GM12878 (cell line): Measurements from ENCODE around the gene KCND2. TPM values are rescaled to one million over a fixed set of nuclear protein-coding genes. Genes with fewer than 3 reads are reported as not detected.

Source experiments
- ATAC-seq: fragments of 200-7000 bp; cut with Tn5 transposase; 3 replicates; pipeline ENCODE4 v1.9.1; 2020; ENCODE audit warnings: mild to moderate bottlenecking, moderate library complexity
- BruUV-seq: library from RNA; stranded (reverse); fragments of 400-500 nt; replicated peaks from 2 replicates; lab custom pipeline; 2021; lab: Mats Ljungman, UMichigan
- CTCF ChIA-PET: fragments of 300-600 bp; sonication (Branson Sonifier 250); formaldehyde crosslinking; extraction: SDS; loops from one replicate; lab custom pipeline; 2021; ENCODE audit warnings: inconsistent platforms; lab: Yijun Ruan, JAX
- POLR2A ChIA-PET: fragments of 350-600 bp; formaldehyde crosslinking; extraction: SDS; loops from one replicate; lab custom pipeline; 2021; ENCODE audit warnings: inconsistent platforms; lab: Charles Lee
- RAD21 ChIA-PET: fragments of 300-600 bp; sonication (Branson Sonifier 250); formaldehyde crosslinking; loops from one replicate; lab custom pipeline; 2023; ENCODE audit warnings: antibody characterized with exemption; ENCODE audit not compliant: unreplicated experiment; lab: Charles Lee
- SMC1A ChIA-PET: fragments of 300-600 bp; sonication (Branson Sonifier 250); formaldehyde crosslinking; loops from one replicate; lab custom pipeline; 2023; ENCODE audit not compliant: unreplicated experiment, uncharacterized antibody; lab: Charles Lee
- DNase-seq: peaks from one replicate; pipeline ENCODE4 v3.0.0-alpha.2; 2011; ENCODE audit warnings: low read depth, low spot score
- FAIRE-seq: peaks from 3 replicates; lab custom pipeline; 2011; peaks lifted over from hg19 to GRCh38; lab: Jason Lieb, UNC
- H2AFZ ChIP-seq: 2 replicates; pipeline ENCODE4 v1.6.0; 2011; ENCODE audit warnings: low read depth, low read length, control low read depth; ENCODE audit not compliant: control insufficient read depth
- H3K27ac ChIP-seq: 2 replicates; pipeline ENCODE4 v1.5.1; 2011; ENCODE audit warnings: control low read depth; ENCODE audit not compliant: control insufficient read depth, insufficient read depth
- H3K27me3 ChIP-seq, 2 experiments: replicated peaks in 1 of 2; 2 replicates each; pipeline versions ENCODE4 v1.6.0 to v1.6.1; 2011; ENCODE audit warnings: low read length in 1 of 2; ENCODE audit not compliant: control insufficient read depth in 2 of 2, insufficient read depth in 2 of 2
- H3K36me3 ChIP-seq, 2 experiments: 2 replicates each; pipeline ENCODE4 v1.5.1; 2011; ENCODE audit warnings: low read length in 1 of 2; ENCODE audit not compliant: control insufficient read depth in 2 of 2, insufficient read depth in 2 of 2
- H3K4me1 ChIP-seq: 2 replicates; pipeline ENCODE4 v1.6.1; 2011; ENCODE audit warnings: mild to moderate bottlenecking, low read length, moderate library complexity, mixed read lengths; ENCODE audit not compliant: control insufficient read depth, insufficient read depth
- H3K4me2 ChIP-seq: 2 replicates; pipeline ENCODE4 v1.6.0; 2011; ENCODE audit warnings: control low read depth; ENCODE audit not compliant: control insufficient read depth, insufficient read depth
- H3K4me3 ChIP-seq: fragments of 200-600 bp; sonication (generic); 2 replicates; pipeline ENCODE4 v1.5.1; 2016
- H3K79me2 ChIP-seq: 2 replicates; pipeline ENCODE4 v1.6.0; 2011; ENCODE audit warnings: low read length; ENCODE audit not compliant: control insufficient read depth, insufficient read depth
- H3K9ac ChIP-seq: 2 replicates; pipeline ENCODE4 v1.8.0; 2011; ENCODE audit warnings: low read length, control low read depth, mixed read lengths; ENCODE audit not compliant: control insufficient read depth, insufficient read depth
- H3K9me3 ChIP-seq: replicated peaks from 3 replicates; pipeline ENCODE4 v1.5.1; 2011; ENCODE audit warnings: mild to moderate bottlenecking, low read length; ENCODE audit not compliant: control insufficient read depth, insufficient read depth
- H4K20me1 ChIP-seq: 2 replicates; pipeline ENCODE4 v1.6.0; 2011; ENCODE audit not compliant: control insufficient read depth, insufficient read depth
- BHLHE40 ChIP-seq, 2 experiments: fragments of 450-650 bp in 1 of 2; IDR thresholded peaks; 2 replicates each; pipeline ENCODE4 v1.6.1; 2011 to 2017; ENCODE audit warnings: low read depth in 2 of 2, borderline replicate concordance in 1 of 2, improper control_type of control experiment in 1 of 2, low read length in 1 of 2, mild to moderate bottlenecking in 1 of 2
- CHD4 ChIP-seq: fragments of 200-600 bp; sonication (generic); IDR thresholded peaks from 2 replicates; pipeline ENCODE4 v1.6.1; 2016; ENCODE audit warnings: mild to moderate bottlenecking
- CTCF ChIP-seq, 3 experiments: IDR thresholded peaks in 2 of 3; conservative IDR thresholded peaks in 1 of 3; 2 replicates each; pipeline ENCODE4 v1.5.1; 2011; ENCODE audit warnings: low read depth in 3 of 3, low read length in 3 of 3, mild to moderate bottlenecking in 3 of 3, control low read depth in 2 of 3, moderate library complexity in 2 of 3, inconsistent platforms in 1 of 3, mixed read lengths in 1 of 3; ENCODE audit not compliant: control insufficient read depth in 2 of 3, insufficient read depth in 1 of 3; ENCODE audit errors: extremely low read depth in 1 of 3
- HDGF ChIP-seq: fragments of 450-650 bp; IDR thresholded peaks from 2 replicates; pipeline ENCODE4 v1.6.1; 2016; ENCODE audit warnings: antibody characterized with exemption
- JUNB ChIP-seq: IDR thresholded peaks from 2 replicates; pipeline ENCODE4 v1.6.1; 2016; ENCODE audit warnings: antibody characterized with exemption, mild to moderate bottlenecking
- MTA2 ChIP-seq: fragments of 450-650 bp; IDR thresholded peaks from 2 replicates; pipeline ENCODE4 v1.6.1; 2016; ENCODE audit warnings: low read depth, mild to moderate bottlenecking, moderate library complexity
- MTA3 ChIP-seq: IDR thresholded peaks from 2 replicates; pipeline ENCODE4 v1.6.1; 2012; ENCODE audit warnings: low read length, inconsistent platforms, borderline replicate concordance
- NR2C1 ChIP-seq: fragments of 450-650 bp; IDR thresholded peaks from 2 replicates; pipeline ENCODE4 v1.6.1; 2017; ENCODE audit warnings: antibody characterized with exemption, mild to moderate bottlenecking, moderate library complexity
- NR2C2 ChIP-seq: IDR thresholded peaks from 2 replicates; pipeline ENCODE4 v1.6.1; 2011; ENCODE audit warnings: borderline replicate concordance, low read depth; ENCODE audit not compliant: control insufficient read depth, insufficient read length
- POLR2A ChIP-seq: IDR thresholded peaks from 2 replicates; pipeline ENCODE4 v1.6.1; 2011; ENCODE audit warnings: low read depth, mild to moderate bottlenecking, low read length
- RAD51 ChIP-seq: fragments of 450-650 bp; IDR thresholded peaks from 2 replicates; pipeline ENCODE4 v1.6.1; 2016; ENCODE audit warnings: moderate library complexity, mild to moderate bottlenecking, inconsistent platforms
- RELA ChIP-seq: fragments of 450-650 bp; IDR thresholded peaks from 2 replicates; pipeline ENCODE4 v1.8.0; 2014; ENCODE audit warnings: borderline replicate concordance; ENCODE audit not compliant: partially characterized antibody
- SRF ChIP-seq, 2 experiments: IDR thresholded peaks; 2 replicates each; pipeline ENCODE4 v1.6.1; 2011; ENCODE audit warnings: low read depth in 2 of 2, low read length in 2 of 2, mild to moderate bottlenecking in 1 of 2, moderate library complexity in 1 of 2
- WRNIP1 ChIP-seq: IDR thresholded peaks from 2 replicates; pipeline ENCODE4 v1.6.1; 2011; ENCODE audit warnings: low read depth, low read length, improper control_type of control experiment, borderline replicate concordance
- ZNF622 ChIP-seq: fragments of 450-650 bp; IDR thresholded peaks from 2 replicates; pipeline ENCODE4 v1.6.1; 2017; ENCODE audit warnings: mild to moderate bottlenecking, inconsistent platforms
- ZZZ3 ChIP-seq: IDR thresholded peaks from 2 replicates; pipeline ENCODE4 v1.6.1; 2011; ENCODE audit warnings: low read depth; ENCODE audit not compliant: control insufficient read depth, insufficient read length
- WGBS: methylation state at CpG from one replicate; pipeline ENCODE4 v1.1.6; 2016; ENCODE audit warnings: low lambda C conversion rate; ENCODE audit not compliant: insufficient replicate concordance, insufficient coverage; ENCODE audit errors: missing lambda C conversion rate; 5-methylcytosine and 5-hydroxymethylcytosine counted together
- in situ Hi-C: fragments of 300-500 bp; cut with MboI; formaldehyde crosslinking; loops from 9 replicates; pipeline ENCODE4 v1.14.3; 2018; ENCODE audit warnings: mixed read lengths
- intact Hi-C: fragments of 100-400 bp; cut with micrococcal nuclease; formaldehyde crosslinking; loops from one replicate; pipeline ENCODE4 v1.14.2; 2022; ENCODE audit not compliant: unreplicated experiment
- polyA plus RNA-seq, 11 experiments: library from polyadenylated mRNA; depleted of rRNA in 4 of 11; unstranded in 6 of 11; stranded (reverse) in 5 of 11; fragments of >200 nt; fragmentation: Nextera tagmentation in 4 of 11; fragmentation: Illumina TruSeq in 1 of 11; extraction: Ambion mirVana in 4 of 11; extraction: Trizol in 1 of 11; gene quantifications; 1 replicate in 1 of 11; 2 replicates in 10 of 11; pipeline versions ENCODE4 v1.2.1 to v1.2.3, GENCODE V29; 2011 to 2016; ENCODE audit warnings: inconsistent platforms in 2 of 11, missing spikeins in 2 of 11, low read depth in 1 of 11
- total RNA-seq, 4 experiments: library from RNA; depleted of rRNA in 3 of 4; stranded (reverse); fragments of >200 nt in 3 of 4; fragmentation: Illumina TruSeq in 1 of 4; extraction: Trizol in 1 of 4; gene quantifications; 2 replicates each; pipeline versions ENCODE4 v1.2.1 to v1.2.3, GENCODE V29; 2013 to 2021
- TF ChIP-seq, protein P1 (sequence below): fragments of 450-650 bp; IDR thresholded peaks from 2 replicates; pipeline ENCODE4 v1.6.1; 2016; ENCODE audit warnings: mild to moderate bottlenecking
- TF ChIP-seq, protein P2 (sequence below): IDR thresholded peaks from 2 replicates; pipeline ENCODE4 v1.6.1; 2011; ENCODE audit warnings: mild to moderate bottlenecking, low read depth, low read length, moderate library complexity; ENCODE audit not compliant: insufficient replicate concordance
- TF ChIP-seq, protein P3 (sequence below): IDR thresholded peaks from 2 replicates; pipeline ENCODE4 v1.6.1; 2011; ENCODE audit warnings: low read depth, mild to moderate bottlenecking, low read length, moderate library complexity, borderline replicate concordance; ENCODE audit errors: extremely low read depth

Gene KCND2
- total and polyA plus RNA-seq, 10 of the 15 experiments (the other 5 are each of a cell fraction or from before 2014, with no cell fraction given) = 3.6 to 22.3 (median 6.3) TPM

DNA sequence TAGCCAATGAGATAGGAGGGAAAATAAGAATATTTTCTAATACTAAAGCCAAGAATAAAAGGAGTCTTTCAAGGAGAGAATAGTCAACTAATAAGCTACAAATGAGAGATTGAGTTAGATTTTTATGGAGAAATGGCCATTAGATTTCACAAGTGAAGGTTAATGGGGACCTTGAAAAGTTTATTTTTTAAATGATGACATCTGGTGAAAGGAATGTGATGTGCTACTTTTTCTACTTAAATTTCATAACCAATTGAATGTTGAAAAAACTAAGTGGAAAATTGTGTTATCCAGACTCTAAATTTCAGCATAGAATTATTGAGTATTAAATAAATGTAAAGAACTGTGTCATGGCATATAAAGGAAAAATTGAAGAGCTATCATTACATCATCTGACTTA lies 459.3 kb downstream of the KCND2 start (continued):
- TF ChIP-seq CTCF (IDR thresholded peaks at IDR 0.05 in 2 of 3, conservative IDR thresholded peaks at IDR 0.05 in 1 of 3; ENCODE audit: control insufficient read depth in 2 of 3, extremely low read depth in 1 of 3, insufficient read depth in 1 of 3, low read depth in 3 of 3, low read length in 3 of 3) (no peak), JUNB (no peak), ZZZ3 (no peak), MTA3 (no peak), SRF (IDR thresholded peaks at IDR 0.05; ENCODE audit: low read depth in 2 of 2, low read length in 2 of 2) (no peak), NR2C2 (no peak)

DNA sequence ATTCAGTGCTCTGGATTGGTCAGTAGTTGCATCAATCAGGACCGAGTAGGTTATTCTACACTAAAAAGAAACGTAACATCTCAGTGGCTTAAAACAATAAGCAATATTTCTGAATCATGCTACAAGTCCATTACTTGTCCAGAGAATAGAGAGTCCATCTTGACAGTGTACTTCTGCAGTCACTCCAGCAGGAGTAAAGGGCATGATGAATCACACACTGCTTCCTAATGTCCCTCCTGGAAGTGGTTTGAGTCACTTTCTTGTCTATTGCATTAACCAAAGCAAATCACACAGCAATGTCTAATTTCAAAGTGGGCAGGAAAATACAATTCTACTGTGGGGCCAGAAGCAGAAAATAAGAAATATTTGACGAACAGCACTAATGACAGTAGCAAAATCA lies 460.2 kb downstream of the KCND2 start:
- 1% methylated on average over 3 of the region's 3 CpGs for WGBS
- no peak overlapping the region for H3K27ac ChIP-seq
- H3K4me3 ChIP-seq = no peak overlapping the region
- DNase-seq = no peak
- no peaks in the 10 kb centered on the region for H3K79me2 ChIP-seq
- H3K9me3 ChIP-seq = no peaks in the 10 kb centered on the region
- ATAC-seq = no peak
- in situ Hi-C loops = no loop called here
- no peak overlapping the region for H3K4me2 ChIP-seq
- H3K4me1 ChIP-seq = no peaks in the 10 kb centered on the region
- ChIA-PET RAD21 (no interaction called here), POLR2A (no interaction called here), SMC1A (no interaction called here), CTCF (interaction anchor here (2.0 kb wide), 1 partner anchor 8 kb away, joined by 6 read pairs; no protein-coding TSS in a partner anchor)
- no peak for FAIRE-seq
- H3K27me3 ChIP-seq = no peaks in the 10 kb centered on the region
- no peak overlapping the region for H3K9ac ChIP-seq
- H4K20me1 ChIP-seq = no peaks in the 10 kb centered on the region
- BruUV-seq = no TSS peak
- intact Hi-C loops = no loop called here
- H3K36me3 ChIP-seq = no peaks in the 10 kb centered on the region
- H2AFZ ChIP-seq = no peak overlapping the region
- TF ChIP-seq MTA2 = no peak
- TF ChIP-seq CHD4 = no peak
- no peak for TF ChIP-seq BHLHE40 (IDR thresholded peaks at IDR 0.05; ENCODE audit: borderline replicate concordance in 1 of 2, low read depth in 2 of 2, low read length in 1 of 2)
- TF ChIP-seq, protein P1, sequence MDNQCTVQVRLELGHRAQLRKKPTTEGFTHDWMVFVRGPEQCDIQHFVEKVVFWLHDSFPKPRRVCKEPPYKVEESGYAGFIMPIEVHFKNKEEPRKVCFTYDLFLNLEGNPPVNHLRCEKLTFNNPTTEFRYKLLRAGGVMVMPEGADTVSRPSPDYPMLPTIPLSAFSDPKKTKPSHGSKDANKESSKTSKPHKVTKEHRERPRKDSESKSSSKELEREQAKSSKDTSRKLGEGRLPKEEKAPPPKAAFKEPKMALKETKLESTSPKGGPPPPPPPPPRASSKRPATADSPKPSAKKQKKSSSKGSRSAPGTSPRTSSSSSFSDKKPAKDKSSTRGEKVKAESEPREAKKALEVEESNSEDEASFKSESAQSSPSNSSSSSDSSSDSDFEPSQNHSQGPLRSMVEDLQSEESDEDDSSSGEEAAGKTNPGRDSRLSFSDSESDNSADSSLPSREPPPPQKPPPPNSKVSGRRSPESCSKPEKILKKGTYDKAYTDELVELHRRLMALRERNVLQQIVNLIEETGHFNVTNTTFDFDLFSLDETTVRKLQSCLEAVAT = no peak
- no peak for TF ChIP-seq HDGF
- TF ChIP-seq ZNF622 = no peak
- TF ChIP-seq RAD51 = no peak
- TF ChIP-seq, protein P2, sequence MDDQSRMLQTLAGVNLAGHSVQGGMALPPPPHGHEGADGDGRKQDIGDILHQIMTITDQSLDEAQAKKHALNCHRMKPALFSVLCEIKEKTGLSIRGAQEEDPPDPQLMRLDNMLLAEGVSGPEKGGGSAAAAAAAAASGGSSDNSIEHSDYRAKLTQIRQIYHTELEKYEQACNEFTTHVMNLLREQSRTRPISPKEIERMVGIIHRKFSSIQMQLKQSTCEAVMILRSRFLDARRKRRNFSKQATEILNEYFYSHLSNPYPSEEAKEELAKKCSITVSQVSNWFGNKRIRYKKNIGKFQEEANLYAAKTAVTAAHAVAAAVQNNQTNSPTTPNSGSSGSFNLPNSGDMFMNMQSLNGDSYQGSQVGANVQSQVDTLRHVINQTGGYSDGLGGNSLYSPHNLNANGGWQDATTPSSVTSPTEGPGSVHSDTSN = no peak
- TF ChIP-seq POLR2A = no peak
- TF ChIP-seq, protein P3, sequence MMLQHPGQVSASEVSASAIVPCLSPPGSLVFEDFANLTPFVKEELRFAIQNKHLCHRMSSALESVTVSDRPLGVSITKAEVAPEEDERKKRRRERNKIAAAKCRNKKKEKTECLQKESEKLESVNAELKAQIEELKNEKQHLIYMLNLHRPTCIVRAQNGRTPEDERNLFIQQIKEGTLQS = no peak
- TF ChIP-seq RELA = no peak
- TF ChIP-seq NR2C1 = no peak
- no peak for TF ChIP-seq WRNIP1
